Activated naive CD4-positive, alpha-beta T cell treated with anti-CD3 and anti-CD28 coated beads, Interleukin-2, amount 50 U/mL, for 72 hours (primary cell): ENCODE measurements around the gene EMC6. TPM values are rescaled to one million over a fixed set of nuclear protein-coding genes. Genes with fewer than 3 reads are reported as not detected.
A peak's percentile ranks its signal among the peaks of the same experiment; 100 is the strongest.

Experiments
- ATAC-seq, 2 donors: fragments of 150-1000 bp; cut with Tn5 transposase; 2 replicates each; pipeline ENCODE4 v1.10.0; 2021; ENCODE audit warnings: mild to moderate bottlenecking in 2 of 2, moderate library complexity in 2 of 2
- DNase-seq, 2 donors: peaks; one replicate each; pipeline ENCODE4 v3.0.0; 2021 to 2022; ENCODE audit warnings: low spot score in 2 of 2
- H3K27ac Mint-ChIP-seq, 2 donors: one replicate each; pipeline ENCODE4 v1.8.0; 2022; ENCODE audit warnings: mild to moderate bottlenecking in 2 of 2, mixed read lengths in 2 of 2
- H3K36me3 Mint-ChIP-seq, 2 donors: one replicate each; pipeline ENCODE4 v1.8.0; 2022; ENCODE audit warnings: mixed read lengths in 2 of 2
- H3K9me3 Mint-ChIP-seq, 2 donors: one replicate each; pipeline ENCODE4 v1.8.0; 2022; ENCODE audit warnings: mixed read lengths in 2 of 2
- total RNA-seq, 2 donors: library from RNA; stranded (reverse); gene quantifications; one replicate each; pipeline ENCODE4 v1.2.3, GENCODE V29; 2022

Gene EMC6
- total RNA-seq, 2 donors from 2014 or later = 41.6 to 49.8 TPM

DNA sequence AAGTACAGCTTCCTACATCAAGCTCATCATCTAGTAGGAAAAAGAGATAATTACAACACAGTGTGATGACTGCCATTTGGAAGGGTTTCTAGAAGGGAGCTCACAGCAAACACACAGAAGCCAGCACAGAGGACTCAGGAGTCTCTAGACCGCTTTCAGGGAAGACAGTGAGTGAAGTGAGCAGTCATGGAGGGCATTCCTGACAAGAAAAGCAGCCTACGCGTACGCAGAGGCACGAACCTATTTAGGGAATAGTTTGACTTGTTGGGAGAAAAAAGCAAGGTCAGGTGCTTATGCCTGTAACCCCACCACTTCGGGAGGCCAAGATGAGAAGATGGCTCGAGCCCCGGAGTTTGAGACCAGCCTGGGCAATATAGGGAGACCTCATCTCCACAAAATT is 46.7 kb downstream of the EMC6 start:
- DNase-seq = no peak
- H3K36me3 Mint-ChIP-seq = peaks cover 43 to 65% of the 10 kb centered on the region in 2 donors

DNA sequence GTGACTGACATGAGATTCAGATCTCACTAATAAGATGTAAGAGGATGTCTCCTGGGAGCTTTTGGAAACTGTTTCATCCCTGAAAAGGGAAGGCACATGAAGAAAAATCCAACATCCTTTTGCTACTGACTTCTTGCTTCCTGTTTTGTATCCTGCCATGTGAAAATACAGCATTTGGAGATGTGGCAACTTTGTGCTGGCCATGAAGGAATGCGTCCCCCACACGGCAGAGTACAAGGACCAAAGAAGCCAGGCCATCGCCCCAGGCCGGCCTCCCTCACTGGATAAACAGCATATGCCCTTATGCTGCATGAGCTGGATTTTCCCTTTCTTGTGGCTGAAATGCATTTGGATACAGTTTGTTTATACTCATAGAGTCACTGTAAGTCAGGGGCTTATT is 49.6 kb downstream of the EMC6 start:
- H3K36me3 Mint-ChIP-seq = peaks cover 50 to 78% of the 10 kb centered on the region in 2 donors
- no peak overlapping the region for H3K27ac Mint-ChIP-seq
- no peaks in the 10 kb centered on the region for H3K9me3 Mint-ChIP-seq
- DNase-seq (no peak), ATAC-seq (no peak)

More for the DNA sequence above, 46.7 kb downstream of the EMC6 start:
- Mint-ChIP-seq H3K27ac (peak overlapping the region in 1 of 2 donors; percentile 31), H3K9me3 (no peaks in the 10 kb centered on the region)
- no peak for ATAC-seq

DNA sequence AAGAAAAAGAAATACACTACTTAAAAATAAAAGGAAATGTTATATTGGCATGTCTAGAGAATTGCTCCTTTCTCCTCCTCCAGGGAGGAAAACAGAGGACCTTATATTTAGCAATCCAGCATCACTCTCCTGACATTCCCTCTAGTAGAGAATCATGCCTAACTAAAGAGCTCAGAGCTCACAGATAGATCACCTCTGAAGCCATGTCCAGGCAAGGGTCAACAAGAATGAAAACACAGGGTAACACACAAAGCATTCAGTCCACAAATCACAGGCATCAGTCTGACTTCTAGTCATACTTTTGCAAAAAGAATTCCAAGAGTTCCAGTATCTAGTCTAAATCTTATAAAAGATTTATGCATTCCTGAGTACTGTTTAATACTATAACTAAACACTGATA is 50.7 kb downstream of the EMC6 start:
- Mint-ChIP-seq H3K36me3 (peaks cover 55 to 78% of the 10 kb centered on the region in 2 donors), H3K27ac (peak overlapping the region in 1 of 2 donors; percentile 12), H3K9me3 (no peaks in the 10 kb centered on the region)
- ATAC-seq (no peak), DNase-seq (no peak)

Other genes with a start within 250 kb of the EMC6 start
- not detected for gene OR1E2, start 235.0 kb upstream of the EMC6 start, total RNA-seq
- gene SPATA22, start 197.0 kb upstream of the EMC6 start, total RNA-seq = not detected
- under 1 TPM in 1 of 2 donors, not detected in 1; 0.16 TPM for gene ASPA, start 192.8 kb upstream of the EMC6 start, total RNA-seq
- gene TRPV3, start 111.0 kb upstream of the EMC6 start, total RNA-seq = 1 to 10 TPM; 1.0 to 1.9 TPM
- gene TRPV1, start 59.4 kb upstream of the EMC6 start, total RNA-seq = 1 to 10 TPM; 1.7 to 4.7 TPM
- 10 to 100 TPM in 1 of 2 donors, 1 to 10 TPM in 1; 8.5 to 13.6 TPM for gene SHPK, start 32.6 kb upstream of the EMC6 start, total RNA-seq
- gene CTNS, start 32.1 kb upstream of the EMC6 start, total RNA-seq = 1 to 10 TPM; 4.9 to 8.7 TPM
- 10 to 100 TPM; 17.2 to 24.7 TPM for gene TAX1BP3, start 234 bp upstream of the EMC6 start, total RNA-seq
- 100 to 1,000 TPM in 1 of 2 donors, 10 to 100 TPM in 1; 82.9 to 120 TPM for gene P2RX5, start 27.3 kb downstream of the EMC6 start, total RNA-seq
- gene HASPIN, start 55.1 kb downstream of the EMC6 start, total RNA-seq = 10 to 100 TPM; 24.0 to 26.6 TPM
- gene ITGAE, start 132.4 kb downstream of the EMC6 start, total RNA-seq = 10 to 100 TPM; 36.7 to 48.0 TPM
- gene NCBP3, start 177.4 kb downstream of the EMC6 start, total RNA-seq = 10 to 100 TPM; 35.4 to 44.4 TPM
- gene CAMKK1, start 224.2 kb downstream of the EMC6 start, total RNA-seq = 1 to 10 TPM; 3.8 to 6.9 TPM
- 1 to 10 TPM in 1 of 2 donors, under 1 TPM in 1; 0.14 to 1.5 TPM for gene P2RX1, start 247.7 kb downstream of the EMC6 start, total RNA-seq